Measurements from ENCODE around the gene DOCK1.

Gene DOCK1

GRCh38 chr10:127411062-127411461, 505.8 kb downstream of the DOCK1 start:
- DNase-seq: no peak

GRCh38 chr10:127413326-127413725, 508.1 kb downstream of the DOCK1 start:
- no peak for DNase-seq

DNA sequence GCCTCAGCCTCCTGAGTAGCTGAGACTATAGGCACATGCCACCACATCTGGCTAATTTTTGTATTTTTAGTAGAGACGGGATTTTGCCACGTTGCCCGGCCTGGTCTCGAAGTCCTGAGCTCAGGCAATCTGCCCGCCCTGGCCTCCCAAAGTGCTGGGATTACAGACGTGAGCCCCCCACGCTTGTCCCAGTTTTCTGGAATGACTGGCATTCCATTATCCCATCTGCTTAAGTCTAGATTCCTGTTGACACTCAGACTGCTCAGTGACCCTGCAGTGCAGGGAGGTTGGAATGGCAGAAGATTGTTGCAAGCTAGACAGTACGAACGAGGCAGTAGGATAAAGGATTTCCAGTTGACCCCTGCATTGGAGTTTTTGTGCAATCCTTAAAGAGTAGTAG, 508.8 kb downstream of the DOCK1 start:
- no peak for DNase-seq

- DNase-seq: no peak
Measured at GRCh38 chr10:127415116-127415515, 509.9 kb downstream of the DOCK1 start.

- DNase-seq: no peak
Measured at GRCh38 chr10:127415901-127416581, 510.8 kb downstream of the DOCK1 start.

GRCh38 chr10:127417031-127417430, 511.8 kb downstream of the DOCK1 start:
- DNase-seq: no peak

DNA sequence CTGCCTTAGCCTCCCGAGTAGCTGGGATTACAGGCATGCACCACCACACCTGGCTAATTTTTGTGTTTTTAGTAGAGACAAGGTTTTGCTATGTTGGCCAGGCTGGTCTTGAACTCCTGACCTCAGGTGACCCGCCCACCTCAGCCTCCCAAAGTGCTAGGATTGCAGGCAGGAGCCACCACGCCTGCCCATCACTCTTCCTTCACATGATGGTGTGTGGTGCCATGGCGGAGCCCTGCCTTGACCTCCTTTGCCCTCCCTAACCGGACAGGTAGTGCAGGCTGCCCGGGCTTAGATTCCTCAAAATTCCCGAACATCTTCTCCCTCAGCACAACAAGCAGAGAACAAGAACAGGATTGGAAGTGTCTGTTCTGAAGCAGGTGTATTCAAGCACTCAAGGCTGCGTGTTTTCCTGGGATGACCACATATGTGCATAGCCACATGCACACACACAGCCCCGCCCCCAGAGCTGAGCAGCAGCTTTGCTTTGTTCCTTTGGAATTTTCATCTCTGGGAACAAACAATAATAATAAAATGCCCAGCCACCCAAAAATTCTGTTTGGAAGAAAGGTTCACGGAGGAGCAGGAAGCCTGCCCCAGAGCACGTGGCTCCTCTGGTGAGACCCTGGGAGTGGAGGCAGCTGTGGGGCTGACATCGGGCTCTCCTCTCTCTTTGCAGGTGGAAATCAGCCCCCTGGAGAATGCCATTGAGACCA, 512.6 kb downstream of the DOCK1 start:
- no peak for DNase-seq

DNA sequence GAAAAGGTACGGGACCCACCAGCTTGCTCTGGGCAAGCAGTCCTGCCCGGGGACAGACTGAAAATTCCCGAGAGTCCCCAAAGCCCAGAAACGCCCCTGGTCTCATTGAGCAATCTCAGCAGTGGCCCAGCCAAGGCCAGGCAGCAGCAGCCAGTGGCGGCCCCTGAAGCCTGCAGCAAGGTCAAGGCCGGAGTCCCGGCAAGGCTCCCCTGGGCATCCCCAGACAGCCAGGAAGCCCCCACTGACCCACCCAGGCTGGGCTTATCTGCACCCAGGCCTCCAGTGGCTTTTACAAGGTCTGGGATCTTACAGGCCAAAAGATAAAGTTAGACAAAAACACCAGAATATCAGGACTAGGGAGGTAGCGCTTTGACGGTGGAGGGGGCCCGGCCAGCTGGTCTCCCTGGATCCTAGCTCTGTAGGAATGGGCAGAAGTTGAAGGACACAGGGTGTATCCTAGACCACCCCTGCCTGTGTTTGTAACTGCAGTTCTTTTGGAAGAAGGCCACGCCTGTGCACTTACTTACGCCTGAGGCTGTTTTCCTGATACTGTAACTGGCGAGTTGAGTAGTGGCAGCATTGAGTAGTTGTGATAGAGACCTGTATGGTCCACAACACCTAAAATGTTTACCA, 513.4 kb downstream of the DOCK1 start:
- DNase-seq: no peak

DNA sequence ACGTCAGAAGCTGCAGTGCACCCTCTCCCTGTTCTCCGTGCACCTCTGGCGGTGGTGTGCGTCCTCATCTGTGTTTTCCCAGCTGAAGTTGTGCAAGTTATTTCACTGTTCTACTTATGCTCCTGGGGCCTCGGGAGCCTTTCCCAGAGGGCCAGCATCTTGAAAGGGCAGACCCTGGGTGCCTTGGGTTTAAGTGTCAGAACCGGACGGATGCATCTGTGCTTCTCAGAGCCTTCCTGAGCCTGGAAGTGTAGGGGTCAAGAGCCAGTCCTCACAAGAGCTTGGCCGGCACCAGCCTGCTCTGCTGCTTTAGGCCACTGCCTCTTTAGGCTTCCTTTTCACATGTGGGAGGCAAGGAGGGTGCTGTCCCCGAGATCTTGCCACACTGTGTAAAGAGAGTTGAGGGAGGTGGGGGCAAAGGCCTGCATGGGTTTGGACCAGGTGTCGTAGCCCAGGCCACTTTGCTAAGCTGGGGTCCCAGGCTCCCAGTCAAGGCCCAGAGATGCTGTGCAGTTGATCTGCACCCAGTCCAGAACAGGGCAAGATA, 515.0 kb downstream of the DOCK1 start:
- no peak for DNase-seq

- no peak for DNase-seq
Measured at GRCh38 chr10:127423218-127423915, 518.1 kb downstream of the DOCK1 start.

DNA sequence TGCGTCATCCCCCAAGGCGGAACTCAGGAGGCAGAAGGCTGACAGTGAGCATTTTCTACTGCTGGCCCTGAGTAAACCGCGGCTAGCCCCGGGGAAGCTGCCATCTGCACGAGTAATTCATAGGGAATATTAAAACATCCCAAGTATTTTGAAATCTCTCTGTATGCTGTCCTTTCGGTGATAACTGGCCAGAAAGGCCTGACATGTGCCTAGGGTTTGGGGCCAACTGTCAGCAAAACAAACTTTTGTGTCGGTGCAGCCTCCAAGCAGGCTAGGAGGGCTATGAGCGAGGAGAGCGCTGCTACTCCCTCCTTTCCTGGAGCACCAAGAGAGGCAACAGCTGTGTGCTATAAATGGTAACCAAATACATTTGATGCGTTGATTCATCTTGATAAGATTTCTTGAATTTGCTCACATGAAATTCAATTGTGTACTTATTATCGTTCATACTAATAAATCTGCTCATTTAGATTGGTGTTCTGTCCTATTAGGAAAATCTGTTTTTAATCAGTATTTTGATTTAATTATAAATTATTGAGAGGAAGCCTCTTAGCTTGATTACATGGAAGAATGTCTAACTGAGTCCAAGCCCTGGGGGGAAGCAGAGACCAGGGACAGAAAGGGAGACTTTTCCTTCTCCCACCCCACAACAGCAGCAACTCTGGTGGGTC, 519.5 kb downstream of the DOCK1 start:
- no peak for DNase-seq

DNA sequence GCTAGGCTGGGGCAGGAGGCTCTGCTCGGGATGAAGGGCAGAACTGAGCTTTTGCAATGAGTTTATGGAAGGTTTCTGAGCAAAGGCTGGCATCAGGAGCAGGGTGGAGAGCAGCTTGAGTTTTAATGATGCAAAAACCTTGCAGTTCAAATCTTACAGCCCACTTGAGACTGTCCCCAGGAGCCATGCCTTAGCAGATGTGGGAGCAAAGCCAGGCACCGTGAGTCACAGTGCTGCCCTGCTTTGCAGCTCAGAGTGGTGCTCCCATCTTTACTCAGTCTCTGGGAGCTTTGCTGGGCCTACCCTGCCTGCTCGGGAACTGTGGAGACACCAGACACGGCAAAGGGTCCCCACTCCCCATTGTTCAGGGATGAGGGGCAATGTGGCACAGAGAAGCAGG, 521.5 kb downstream of the DOCK1 start:
- peak; percentile 57 for DNase-seq

GRCh38 chr10:127427926-127428325, 522.7 kb downstream of the DOCK1 start:
- no peak for DNase-seq

DNA sequence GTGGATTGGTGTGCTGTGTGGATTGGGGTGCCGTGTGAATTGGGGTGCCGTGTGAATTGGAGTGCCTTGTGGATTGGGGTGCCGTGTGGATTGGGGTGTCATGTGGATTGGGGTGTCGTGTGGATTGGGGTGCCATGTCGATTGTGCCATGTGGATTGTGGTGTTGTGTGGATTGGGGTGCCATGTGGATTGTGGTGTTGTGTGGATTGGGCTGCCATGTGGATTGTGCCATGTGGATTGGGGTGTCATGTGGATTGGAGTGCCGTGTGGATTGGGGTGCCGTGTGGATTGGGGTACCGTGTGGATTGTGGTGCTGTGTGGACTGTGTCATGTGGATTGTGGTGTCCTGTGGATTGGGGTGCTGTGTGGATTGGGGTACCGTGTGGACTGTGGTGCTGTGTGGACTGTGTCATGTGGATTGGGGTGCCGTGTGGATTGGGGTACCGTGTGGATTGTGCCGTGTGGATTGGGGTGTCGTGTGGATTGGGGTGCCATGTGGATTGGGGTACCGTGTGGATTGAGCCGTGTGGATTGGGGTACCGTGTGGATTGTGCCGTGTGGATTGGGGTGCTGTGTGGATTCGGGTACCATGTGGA, 523.3 kb downstream of the DOCK1 start:
- DNase-seq: no peak

DNA sequence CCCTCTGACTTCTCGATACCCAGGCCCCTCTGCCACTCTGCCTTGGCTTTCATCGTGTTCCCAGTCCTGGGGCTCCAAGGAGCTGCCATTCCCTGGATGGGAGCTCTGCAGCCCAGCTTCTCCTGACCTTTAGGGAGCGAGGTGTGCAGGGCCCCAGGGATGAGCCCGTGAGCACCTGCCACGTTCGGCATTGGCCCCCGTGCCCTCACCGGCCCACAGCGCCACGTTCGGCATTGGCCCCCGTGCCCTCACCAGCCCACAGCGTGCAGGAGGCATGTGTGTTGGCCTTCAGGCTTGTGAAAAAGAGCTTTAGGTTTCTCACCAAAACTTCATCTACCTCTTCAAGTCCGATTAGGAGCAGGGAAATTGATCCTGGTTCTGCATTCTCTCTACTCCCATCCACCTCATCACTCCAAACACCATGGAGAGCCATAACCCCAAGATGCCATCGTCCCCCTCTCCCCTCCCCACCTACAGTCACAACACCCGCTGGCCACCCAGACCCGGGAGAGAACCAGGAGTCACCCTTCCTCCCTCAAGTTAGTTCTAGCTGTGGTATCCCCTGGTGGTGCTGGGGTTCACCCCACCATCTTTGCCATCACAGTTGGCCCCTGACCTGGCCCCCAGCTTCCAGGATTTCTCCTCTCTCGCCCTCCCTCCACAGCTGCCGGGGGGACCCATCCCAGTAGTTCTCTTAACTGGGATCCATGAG, 524.5 kb downstream of the DOCK1 start:
- DNase-seq: no peak

DNA sequence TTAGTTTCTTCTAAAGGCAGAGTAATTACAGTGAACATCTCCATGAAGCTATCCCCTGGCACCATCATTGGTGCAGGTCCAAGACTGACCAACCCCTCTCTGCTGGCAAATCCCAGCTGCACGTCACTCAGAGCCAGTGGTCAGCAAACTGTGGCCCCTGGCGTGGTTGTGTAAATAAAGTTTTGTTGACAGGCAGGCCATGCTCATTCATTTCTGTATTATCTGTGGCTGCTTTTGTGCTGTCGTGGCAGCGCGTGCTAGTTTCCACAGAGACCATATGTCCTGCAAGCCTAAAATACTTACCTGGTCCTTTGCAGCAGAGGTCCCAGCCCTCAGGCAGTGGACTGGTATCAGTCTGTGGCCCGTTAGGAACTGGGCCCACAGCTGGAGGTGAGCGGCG, 526.3 kb downstream of the DOCK1 start:
- DNase-seq: no peak

GRCh38 chr10:127434006-127434405, 528.8 kb downstream of the DOCK1 start:
- no peak for DNase-seq

DNA sequence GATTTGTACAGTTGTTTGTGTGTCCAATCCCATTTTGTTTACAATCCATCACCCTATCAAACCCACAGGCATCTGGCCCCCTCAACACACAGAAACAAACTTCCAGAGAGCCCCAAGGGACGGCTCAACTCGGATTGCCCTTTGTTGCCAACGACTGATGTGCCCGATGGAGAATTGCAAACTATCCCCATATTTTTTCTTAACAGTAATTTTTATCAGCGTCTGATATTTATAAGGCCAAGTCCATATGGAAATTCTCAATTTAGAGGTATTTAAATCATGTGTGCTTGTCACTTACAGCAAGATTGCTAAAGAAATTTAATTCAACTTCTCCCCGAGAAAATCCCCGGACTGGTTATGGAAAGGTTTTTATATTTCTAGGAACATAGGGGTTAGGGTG, 530.0 kb downstream of the DOCK1 start:
- no peak for DNase-seq

- DNase-seq: no peak
Measured at GRCh38 chr10:127440371-127440770, 535.1 kb downstream of the DOCK1 start.

DNA sequence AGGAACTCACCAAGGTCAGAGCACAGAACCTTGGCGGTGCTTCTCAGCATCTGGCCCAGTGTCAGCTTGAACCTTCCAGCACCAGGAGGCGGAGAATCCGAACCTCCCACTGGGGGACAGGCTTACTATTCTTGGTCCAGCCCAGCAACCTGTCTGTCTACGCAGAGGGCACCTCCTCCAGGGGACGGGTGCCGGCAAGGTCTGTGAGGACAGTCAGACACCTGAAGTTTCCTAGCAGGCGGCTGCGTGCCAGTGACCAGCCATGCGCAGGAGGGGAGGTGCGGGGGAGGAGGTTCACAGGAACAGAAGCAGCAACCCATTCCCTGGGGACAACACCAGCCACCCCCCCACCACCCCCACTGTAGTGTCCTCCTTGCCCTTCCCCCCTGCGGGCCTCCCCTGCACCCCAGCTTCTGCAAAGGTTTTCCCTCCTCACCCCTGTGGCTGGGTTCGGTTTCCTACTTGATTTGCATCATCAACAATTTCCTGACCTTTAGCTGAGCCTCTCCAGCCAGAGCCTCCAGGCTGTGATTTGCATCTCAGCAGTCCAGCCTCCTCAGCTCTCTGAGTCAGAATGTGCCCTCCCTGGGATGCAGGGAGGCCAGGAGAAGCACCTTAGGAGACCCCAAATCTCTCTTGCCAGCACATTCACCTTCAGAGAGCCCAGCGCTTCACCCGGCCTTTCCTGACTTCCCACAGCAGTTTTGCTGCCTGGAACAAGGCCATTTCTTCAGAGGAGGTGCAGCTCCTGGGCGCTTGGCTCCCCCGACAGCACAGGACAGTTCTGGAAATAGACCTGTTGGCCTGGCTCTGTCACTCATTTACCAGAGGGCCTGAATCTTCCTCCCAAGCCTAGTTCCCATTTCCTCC, 536.4 kb downstream of the DOCK1 start:
- DNase-seq: no peak

- no peak for DNase-seq
Measured at GRCh38 chr10:127442220-127442525, 536.9 kb downstream of the DOCK1 start.
